Gastrocnemius medialis (tissue), 4 donors: ENCODE data around the gene GYG1. TPM values are rescaled to one million over a fixed set of nuclear protein-coding genes. Genes with fewer than 3 reads are reported as not detected.

ENCODE experiments used
- ATAC-seq, 2 donors: fragments of 150-250 bp; one replicate each; pipeline ENCODE4 v1.9.1; 2016
- DNase-seq, 2 donors: peaks; one replicate each; pipeline ENCODE4 v3.0.0-alpha.2; 2019
- H3K27ac ChIP-seq, 4 donors: fragments of 200-600 bp; sonication (generic); 1 replicate in 1 of 4; 2 replicates in 3 of 4; pipeline ENCODE4 v1.5.1; 2016 to 2018; ENCODE audit warnings: mild to moderate bottlenecking in 2 of 4, moderate library complexity in 1 of 4
- H3K27me3 ChIP-seq, 3 donors: fragments of 200-600 bp; sonication (generic) in 2 of 3; 1 replicate in 1 of 3; 2 replicates in 2 of 3; pipeline versions ENCODE4 v1.5.1 to v1.6.0; 2016 to 2019; ENCODE audit warnings: mild to moderate bottlenecking in 1 of 3, moderate library complexity in 1 of 3
- H3K36me3 ChIP-seq, 2 donors: fragments of 200-600 bp; sonication (generic) in 1 of 2; one replicate each; pipeline ENCODE4 v1.5.1; 2017 to 2018
- H3K4me1 ChIP-seq, 2 donors: fragments of 200-600 bp; sonication (generic) in 1 of 2; one replicate each; pipeline ENCODE4 v1.5.1; 2016 to 2017; ENCODE audit warnings: mild to moderate bottlenecking in 2 of 2
- H3K4me3 ChIP-seq, 4 donors: fragments of 200-600 bp; sonication (generic) in 3 of 4; 1 replicate in 1 of 4; 2 replicates in 3 of 4; pipeline ENCODE4 v1.5.1; 2016 to 2019; ENCODE audit warnings: mild to moderate bottlenecking in 2 of 4
- H3K9me3 ChIP-seq, 3 donors: fragments of 200-600 bp; sonication (generic) in 2 of 3; 1 replicate in 1 of 3; 2 replicates in 2 of 3; pipeline ENCODE4 v1.5.1; 2016 to 2019
- POLR2A ChIP-seq, 2 donors: fragments of 450-650 bp; IDR thresholded peaks; one replicate each; pipeline ENCODE4 v1.6.1; 2017; ENCODE audit warnings: antibody characterized with exemption in 2 of 2, mild to moderate bottlenecking in 2 of 2, moderate library complexity in 2 of 2
- in situ Hi-C, 4 donors: fragments of 200-750 bp; cut with MboI; loops; one replicate each; pipeline versions ENCODE4 v1.15.0 to v1.8.0; 2017; ENCODE audit warnings: low sequenced_read_pairs in 4 of 4
- intact Hi-C: fragments of 100-400 bp; cut with DNase I; formaldehyde crosslinking; loops from one replicate; pipeline ENCODE4 v1.15.1; 2023; ENCODE audit warnings: low total_unique reads
- total RNA-seq, 4 donors: library from RNA; depleted of rRNA; stranded (reverse); fragments of >200 nt; gene quantifications; one replicate each; pipeline versions ENCODE4 v1.1.0 to v1.2.3, GENCODE V29; 2016
- TF ChIP-seq, protein P1 (sequence below), 5 experiments: fragments of 450-650 bp in 3 of 5; fragments of 200-600 bp in 2 of 5; sonication (generic) in 2 of 5; IDR thresholded peaks in 4 of 5; conservative IDR thresholded peaks in 1 of 5; 1 replicate in 4 of 5; 2 replicates in 1 of 5; pipeline ENCODE4 v1.5.1; 2016 to 2019; ENCODE audit warnings: antibody characterized with exemption in 5 of 5, mild to moderate bottlenecking in 3 of 5, moderate library complexity in 3 of 5

GYG1 gene
- total RNA-seq, 4 donors from 2014 or later: 298 to 526 (median 331) TPM

DNA sequence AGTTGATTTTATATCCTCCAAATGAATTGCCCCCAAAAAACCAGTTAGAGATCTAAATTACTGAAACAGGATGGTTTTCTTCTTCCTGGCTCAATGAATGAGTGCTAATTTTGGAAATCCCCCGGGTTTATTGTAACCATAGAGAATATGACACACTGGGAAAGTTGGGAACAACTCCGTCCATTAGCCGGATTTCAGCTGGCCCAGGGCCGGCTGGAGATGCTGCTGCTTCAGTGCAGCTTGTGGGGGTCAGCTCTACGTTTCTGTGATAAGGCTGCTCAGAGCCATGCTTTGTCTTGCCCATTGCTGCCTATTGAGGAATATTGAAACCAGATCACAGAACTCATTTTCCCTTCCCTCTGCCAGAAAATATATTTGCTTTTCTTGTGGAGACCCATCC lies 20.3 kb downstream of the GYG1 start:
- no peak overlapping the region for H3K4me3 ChIP-seq
- intact Hi-C loops: loop anchor here (10.0 kb wide), 5 partner anchors 883 to 1393 kb away; partner anchors contain the start of genes PFN2 and TSC22D2
- ATAC-seq (no peak), DNase-seq (no peak)
- peak overlapping the region; percentile 98 to 100 (median 100) for H3K27ac ChIP-seq
- in situ Hi-C loops: loop anchor here in 1 of 4 donors (25.0 kb wide), 1 partner anchor 1051 kb away; no protein-coding TSS in a partner anchor
- TF ChIP-seq, protein P1, sequence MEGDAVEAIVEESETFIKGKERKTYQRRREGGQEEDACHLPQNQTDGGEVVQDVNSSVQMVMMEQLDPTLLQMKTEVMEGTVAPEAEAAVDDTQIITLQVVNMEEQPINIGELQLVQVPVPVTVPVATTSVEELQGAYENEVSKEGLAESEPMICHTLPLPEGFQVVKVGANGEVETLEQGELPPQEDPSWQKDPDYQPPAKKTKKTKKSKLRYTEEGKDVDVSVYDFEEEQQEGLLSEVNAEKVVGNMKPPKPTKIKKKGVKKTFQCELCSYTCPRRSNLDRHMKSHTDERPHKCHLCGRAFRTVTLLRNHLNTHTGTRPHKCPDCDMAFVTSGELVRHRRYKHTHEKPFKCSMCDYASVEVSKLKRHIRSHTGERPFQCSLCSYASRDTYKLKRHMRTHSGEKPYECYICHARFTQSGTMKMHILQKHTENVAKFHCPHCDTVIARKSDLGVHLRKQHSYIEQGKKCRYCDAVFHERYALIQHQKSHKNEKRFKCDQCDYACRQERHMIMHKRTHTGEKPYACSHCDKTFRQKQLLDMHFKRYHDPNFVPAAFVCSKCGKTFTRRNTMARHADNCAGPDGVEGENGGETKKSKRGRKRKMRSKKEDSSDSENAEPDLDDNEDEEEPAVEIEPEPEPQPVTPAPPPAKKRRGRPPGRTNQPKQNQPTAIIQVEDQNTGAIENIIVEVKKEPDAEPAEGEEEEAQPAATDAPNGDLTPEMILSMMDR (IDR thresholded peaks at IDR 0.05 in 4 of 5, conservative IDR thresholded peaks at IDR 0.05 in 1 of 5): no peak
- no peak for TF ChIP-seq POLR2A (IDR thresholded peaks at IDR 0.05)
- peaks cover 0 to 63% of the 10 kb centered on the region in 2 donors for H3K36me3 ChIP-seq
- H3K9me3 ChIP-seq: no peaks in the 10 kb centered on the region
- H3K27me3 ChIP-seq: no peaks in the 10 kb centered on the region
- H3K4me1 ChIP-seq: peaks cover 90 to 92% of the 10 kb centered on the region in 2 donors

DNA sequence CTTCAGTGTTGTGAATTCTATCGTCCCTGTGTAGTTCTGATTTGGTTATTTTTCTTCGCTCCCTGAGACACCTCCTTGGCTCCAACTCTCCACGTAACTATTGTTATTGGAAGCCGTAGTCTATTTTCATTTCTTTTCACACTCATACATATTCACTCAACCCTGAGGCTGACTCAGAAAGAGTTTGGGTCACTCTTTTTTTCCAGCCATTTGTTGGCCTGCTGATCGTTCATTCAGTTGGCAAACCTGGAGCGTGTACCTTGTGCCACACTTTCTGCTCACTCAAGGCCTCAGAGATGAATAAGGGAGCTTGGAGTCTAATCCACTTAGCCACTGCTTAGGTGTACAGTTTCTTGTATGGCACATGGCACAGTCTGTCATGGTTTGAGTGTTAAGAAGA lies 22.4 kb downstream of the GYG1 start:
- no peak for ATAC-seq

GRCh38 chr3:149015393-149015792 lies 24.1 kb downstream of the GYG1 start:
- Histone ChIP-seq H3K27me3 (no peaks in the 10 kb centered on the region), H3K36me3 (peaks cover 0 to 34% of the 10 kb centered on the region in 2 donors), H3K9me3 (no peaks in the 10 kb centered on the region), H3K4me3 (no peak overlapping the region), H3K4me1 (peaks cover 88% of the 10 kb centered on the region in 2 donors), H3K27ac (peak overlapping the region; percentile 98 to 100 (median 100))
- ATAC-seq: no peak
- TF ChIP-seq, protein P1 (IDR thresholded peaks at IDR 0.05 in 4 of 5, conservative IDR thresholded peaks at IDR 0.05 in 1 of 5): no peak
- no peak for TF ChIP-seq POLR2A (IDR thresholded peaks at IDR 0.05)
- intact Hi-C loops (loop anchor here (10.0 kb wide), 5 partner anchors 879 to 1389 kb away; partner anchors contain the start of genes PFN2 and TSC22D2), in situ Hi-C loops (loop anchor here in 1 of 4 donors (25.0 kb wide), 1 partner anchor 1047 kb away; no protein-coding TSS in a partner anchor)
- DNase-seq: no peak

More for the DNA sequence above, 22.4 kb downstream of the GYG1 start:
- Histone ChIP-seq H3K27me3 (no peaks in the 10 kb centered on the region), H3K4me3 (no peak overlapping the region), H3K4me1 (peaks cover 88% of the 10 kb centered on the region in 2 donors), H3K27ac (peak overlapping the region; percentile 98 to 100 (median 100)), H3K9me3 (no peaks in the 10 kb centered on the region), H3K36me3 (peaks cover 0 to 51% of the 10 kb centered on the region in 2 donors)
- in situ Hi-C loops (loop anchor here in 1 of 4 donors (25.0 kb wide), 1 partner anchor 1049 kb away; no protein-coding TSS in a partner anchor), intact Hi-C loops (loop anchor here (10.0 kb wide), 5 partner anchors 881 to 1391 kb away; partner anchors contain the start of genes PFN2 and TSC22D2)
- no peak for TF ChIP-seq POLR2A (IDR thresholded peaks at IDR 0.05)
- TF ChIP-seq, protein P1 (IDR thresholded peaks at IDR 0.05 in 4 of 5, conservative IDR thresholded peaks at IDR 0.05 in 1 of 5): no peak
- DNase-seq: no peak

DNA sequence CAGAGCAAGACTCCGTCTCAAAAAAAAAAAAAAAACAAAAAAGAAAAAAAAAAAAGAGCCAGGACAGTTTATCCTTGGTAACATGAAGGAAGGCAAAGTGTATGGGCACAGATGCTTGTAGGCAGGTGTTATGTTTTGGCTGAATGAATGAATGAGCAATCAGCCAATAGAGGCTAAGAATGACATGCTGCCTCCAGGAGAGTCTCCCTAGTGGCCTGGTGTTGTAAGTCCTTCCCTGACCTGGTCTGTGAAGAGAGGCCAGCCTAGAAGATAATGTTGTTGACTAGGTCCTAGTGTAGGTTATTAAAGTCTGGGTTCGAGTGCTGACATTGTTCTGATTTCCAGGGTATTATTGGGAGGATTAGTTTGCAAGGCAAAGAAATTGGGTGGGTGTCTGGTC lies 24.9 kb downstream of the GYG1 start:
- H3K36me3 ChIP-seq: peaks cover 0 to 33% of the 10 kb centered on the region in 2 donors
- intact Hi-C loops: loop anchor here (1.0 to 10.0 kb wide), 6 partner anchors 41 to 1389 kb away; partner anchors contain the start of genes PFN2 and TSC22D2

More for the DNA sequence above, 24.9 kb downstream of the GYG1 start:
- peak; percentile 32 to 35 for ATAC-seq
- no peaks in the 10 kb centered on the region for H3K27me3 ChIP-seq
- no peaks in the 10 kb centered on the region for H3K9me3 ChIP-seq
- TF ChIP-seq, protein P1 (IDR thresholded peaks at IDR 0.05 in 4 of 5, conservative IDR thresholded peaks at IDR 0.05 in 1 of 5): peak in 2 of 5 experiments; percentile 29 to 30
- no peak for TF ChIP-seq POLR2A (IDR thresholded peaks at IDR 0.05)
- H3K4me3 ChIP-seq: peak overlapping the region in 1 of 4 donors; percentile 5
- DNase-seq: no peak
- H3K27ac ChIP-seq: peak overlapping the region; percentile 98 to 100 (median 100)
- H3K4me1 ChIP-seq: peaks cover 87 to 88% of the 10 kb centered on the region in 2 donors
- in situ Hi-C loops: loop anchor here in 1 of 4 donors (25.0 kb wide), 1 partner anchor 1046 kb away; no protein-coding TSS in a partner anchor
